H9 (cell line): ENCODE measurements around the gene PITPNM3. TPM values are rescaled to one million over a fixed set of nuclear protein-coding genes. Genes with fewer than 3 reads are reported as not detected.
A peak's percentile ranks its signal among the peaks of the same experiment; 100 is the strongest.

Experiments
- DNase-seq: peaks from one replicate; pipeline ENCODE4 v3.0.0-alpha.2; 2017
- H2AFZ ChIP-seq: one replicate; pipeline ENCODE4 v1.6.1; 2013; ENCODE audit warnings: mild to moderate bottlenecking, low read length, control low read depth, moderate library complexity
- H2AK5ac ChIP-seq: 2 replicates; pipeline ENCODE4 v1.6.1; 2013; ENCODE audit warnings: low read length, control low read depth, mixed read lengths; ENCODE audit not compliant: insufficient read length
- H2BK120ac ChIP-seq: one replicate; pipeline ENCODE4 v1.6.1; 2013; ENCODE audit warnings: low read depth, mild to moderate bottlenecking, low read length, control low read depth, inconsistent platforms; ENCODE audit not compliant: poor library complexity, severe bottlenecking
- H2BK12ac ChIP-seq: 2 replicates; pipeline ENCODE4 v1.6.1; 2013; ENCODE audit warnings: low read length, control low read depth, mixed read lengths, low read depth; ENCODE audit not compliant: insufficient read length
- H2BK15ac ChIP-seq: 2 replicates; pipeline ENCODE4 v1.6.1; 2013; ENCODE audit warnings: low read depth, low read length, control low read depth
- H2BK20ac ChIP-seq: one replicate; pipeline ENCODE4 v1.6.1; 2013; ENCODE audit warnings: low read depth, mild to moderate bottlenecking, low read length, control low read depth, inconsistent platforms; ENCODE audit not compliant: poor library complexity, severe bottlenecking
- H2BK5ac ChIP-seq: 2 replicates; pipeline ENCODE4 v1.6.1; 2013; ENCODE audit warnings: low read length, control low read depth, mixed read lengths; ENCODE audit not compliant: insufficient read length
- H3K14ac ChIP-seq: 2 replicates; pipeline ENCODE4 v1.6.1; 2013; ENCODE audit warnings: low read length, control low read depth; ENCODE audit not compliant: insufficient read depth
- H3K18ac ChIP-seq: 2 replicates; pipeline ENCODE4 v1.6.1; 2013; ENCODE audit warnings: low read depth, mild to moderate bottlenecking, mixed read lengths, low read length, control low read depth; ENCODE audit not compliant: insufficient read length
- H3K23ac ChIP-seq: 2 replicates; pipeline ENCODE4 v1.6.1; 2013; ENCODE audit warnings: low read length, control low read depth, mixed read lengths, low read depth; ENCODE audit not compliant: insufficient read length
- H3K23me2 ChIP-seq: 2 replicates; pipeline ENCODE4 v1.6.1; 2013; ENCODE audit warnings: low read depth, mild to moderate bottlenecking, mixed read lengths, low read length, control low read depth; ENCODE audit not compliant: insufficient read length, poor library complexity, severe bottlenecking
- H3K27ac ChIP-seq: 2 replicates; pipeline ENCODE4 v1.5.1; 2013; ENCODE audit warnings: low read length, control low read depth, mixed read lengths, low read depth; ENCODE audit not compliant: insufficient read length
- H3K27me3 ChIP-seq: 2 replicates; pipeline ENCODE4 v1.6.1; 2013; ENCODE audit warnings: low read length, control low read depth, inconsistent platforms; ENCODE audit not compliant: insufficient read depth
- H3K4ac ChIP-seq: 2 replicates; pipeline ENCODE4 v1.6.1; 2013; ENCODE audit warnings: low read depth, mild to moderate bottlenecking, control low read depth, inconsistent platforms, low read length, moderate library complexity
- H3K4me1 ChIP-seq: 2 replicates; pipeline ENCODE4 v1.6.1; 2013; ENCODE audit warnings: low read length, control low read depth, inconsistent platforms; ENCODE audit not compliant: insufficient read depth
- H3K4me2 ChIP-seq: 2 replicates; pipeline ENCODE4 v1.6.1; 2013; ENCODE audit warnings: low read length, control low read depth, mixed read lengths; ENCODE audit not compliant: insufficient read length, insufficient read depth
- H3K56ac ChIP-seq: 2 replicates; pipeline ENCODE4 v1.6.1; 2013; ENCODE audit warnings: low read depth, mild to moderate bottlenecking, mixed read lengths, low read length, control low read depth; ENCODE audit not compliant: insufficient read length
- H3K79me1 ChIP-seq: 2 replicates; pipeline ENCODE4 v1.6.1; 2013; ENCODE audit warnings: low read depth, mild to moderate bottlenecking, moderate library complexity, low read length, control low read depth, inconsistent platforms; ENCODE audit not compliant: insufficient read depth, poor library complexity, severe bottlenecking
- H3K79me2 ChIP-seq: 2 replicates; pipeline ENCODE4 v1.6.1; 2013; ENCODE audit warnings: low read length, control low read depth, inconsistent platforms; ENCODE audit not compliant: insufficient read depth
- H3K9ac ChIP-seq: 2 replicates; pipeline ENCODE4 v1.6.1; 2013; ENCODE audit warnings: low read length, control low read depth, mixed read lengths; ENCODE audit not compliant: insufficient read length; ENCODE audit errors: extremely low read depth
- H3K9me3 ChIP-seq: one replicate; pipeline ENCODE4 v1.6.1; 2013; ENCODE audit warnings: low read depth, low read length, inconsistent platforms; ENCODE audit not compliant: control insufficient read depth
- H3T11ph ChIP-seq: one replicate; pipeline ENCODE4 v1.6.1; 2013; ENCODE audit warnings: mild to moderate bottlenecking, low read length, control low read depth, inconsistent platforms
- H4K20me1 ChIP-seq: one replicate; pipeline ENCODE4 v1.6.1; 2013; ENCODE audit not compliant: control insufficient read depth, insufficient read length, insufficient read depth
- H4K5ac ChIP-seq: 2 replicates; pipeline ENCODE4 v1.6.1; 2013; ENCODE audit warnings: low read depth, mild to moderate bottlenecking, mixed read lengths, low read length, control low read depth; ENCODE audit not compliant: insufficient read length
- H4K8ac ChIP-seq: replicated peaks from 2 replicates; pipeline ENCODE4 v1.6.1; 2013; ENCODE audit warnings: low read length, control low read depth, mixed read lengths, low read depth; ENCODE audit not compliant: insufficient read length
- H4K91ac ChIP-seq: 2 replicates; pipeline ENCODE4 v1.6.1; 2013; ENCODE audit warnings: low read depth, mild to moderate bottlenecking, moderate library complexity, mixed read lengths, low read length, control low read depth; ENCODE audit not compliant: insufficient read length
- H3K27ac Mint-ChIP-seq, 3 experiments: 2 replicates in 2 of 3; 3 replicates in 1 of 3; pipeline ENCODE4 v1.8.0; 2020 to 2021; ENCODE audit warnings: mixed read lengths in 3 of 3, mild to moderate bottlenecking in 1 of 3, moderate library complexity in 1 of 3
- H3K27me3 Mint-ChIP-seq: 2 replicates; pipeline ENCODE4 v1.8.0; 2021; ENCODE audit warnings: low read depth, mild to moderate bottlenecking, moderate library complexity, mixed read lengths
- H3K36me3 Mint-ChIP-seq, 3 experiments: 2 replicates in 2 of 3; 3 replicates in 1 of 3; pipeline ENCODE4 v1.8.0; 2020 to 2021; ENCODE audit warnings: low read depth in 3 of 3, mixed read lengths in 3 of 3; ENCODE audit not compliant: insufficient read depth in 1 of 3
- H3K4me1 Mint-ChIP-seq, 2 experiments: 2 replicates each; pipeline ENCODE4 v1.8.0; 2020; ENCODE audit warnings: mixed read lengths in 2 of 2
- H3K4me3 Mint-ChIP-seq, 2 experiments: 2 replicates in 1 of 2; 3 replicates in 1 of 2; pipeline ENCODE4 v1.8.0; 2020 to 2021; ENCODE audit warnings: mild to moderate bottlenecking in 2 of 2, mixed read lengths in 2 of 2, moderate library complexity in 1 of 2
- H3K9me3 Mint-ChIP-seq, 2 experiments: 2 replicates in 1 of 2; 3 replicates in 1 of 2; pipeline ENCODE4 v1.8.0; 2020; ENCODE audit warnings: mild to moderate bottlenecking in 2 of 2, mixed read lengths in 2 of 2, moderate library complexity in 1 of 2
- CTCF ChIP-seq: fragments of 200-600 bp; sonication (generic); conservative IDR thresholded peaks from 3 replicates; pipeline ENCODE4 v1.8.0; 2021; ENCODE audit warnings: antibody characterized with exemption, mild to moderate bottlenecking
- WGBS: extraction: QIAGEN DNeasy Blood & Tissue Kit; methylation state at CpG from one replicate; pipeline ENCODE4 v1.1.7; 2013; ENCODE audit warnings: missing lambda C conversion rate, low lambda C conversion rate, mixed read lengths; ENCODE audit not compliant: insufficient read length; ENCODE audit errors: extremely low coverage; 5-methylcytosine and 5-hydroxymethylcytosine counted together
- total RNA-seq: library from RNA; stranded (reverse); gene quantifications from 2 replicates; pipeline ENCODE4 v1.2.1, GENCODE V29; 2021

PITPNM3 gene
- total RNA-seq, 1 experiment from 2014 or later: 3.4 TPM

GRCh38 chr17:6508016-6508415, 48.3 kb downstream of the PITPNM3 start:
- Histone ChIP-seq H4K91ac (no peak overlapping the region), H4K20me1 (no peaks in the 10 kb centered on the region), H3K56ac (no peak overlapping the region), H2BK5ac (no peak overlapping the region), H3K4me1 (peaks cover 2% of the 10 kb centered on the region; the same call in 1 of the 2 replicates), H2AFZ (no peak overlapping the region), H3K27me3 (no peaks in the 10 kb centered on the region), H2BK15ac (no peak overlapping the region), H2BK12ac (no peak overlapping the region), H3K23me2 (no peaks in the 10 kb centered on the region), H3K4me2 (no peak overlapping the region), H3K18ac (no peak overlapping the region), H3K14ac (no peak overlapping the region), H3K27ac (no peak overlapping the region), H3K79me2 (no peaks in the 10 kb centered on the region), H3K4ac (no peak overlapping the region), H2AK5ac (no peak overlapping the region), H3T11ph (no peak overlapping the region), H4K5ac (no peak overlapping the region), H3K23ac (no peak overlapping the region), H4K8ac (no peak overlapping the region), H2BK20ac (no peak overlapping the region), H3K79me1 (no peaks in the 10 kb centered on the region), H2BK120ac (no peak overlapping the region), H3K9me3 (no peaks in the 10 kb centered on the region), H3K9ac (no peak overlapping the region)
- no peak for TF ChIP-seq CTCF
- peak; percentile 31 for DNase-seq
- H3K27me3 Mint-ChIP-seq: peaks cover 9% of the 10 kb centered on the region
- peaks cover 2 to 4% of the 10 kb centered on the region in 2 experiments; a peak in 4 of 5 replicates for H3K9me3 Mint-ChIP-seq
- no CpG with 5 or more reads among the region's 12 CpGs for WGBS
- H3K4me1 Mint-ChIP-seq: peaks cover 4% of the 10 kb centered on the region in 2 experiments
- H3K4me3 Mint-ChIP-seq: 0 out of 5 replicates have a peak overlapping the region, but pooled peaks of 1 of the 2 experiments have one; percentile 57
- peak overlapping the region in 1 of 3 experiments; percentile 41; a peak in 1 of 7 replicates for H3K27ac Mint-ChIP-seq
- H3K36me3 Mint-ChIP-seq: peaks cover 0 to 3% (median 2%) of the 10 kb centered on the region in 3 experiments; a peak in 1 of 7 replicates
